ENCODE data around the gene PBX3.

PBX3 gene

DNA sequence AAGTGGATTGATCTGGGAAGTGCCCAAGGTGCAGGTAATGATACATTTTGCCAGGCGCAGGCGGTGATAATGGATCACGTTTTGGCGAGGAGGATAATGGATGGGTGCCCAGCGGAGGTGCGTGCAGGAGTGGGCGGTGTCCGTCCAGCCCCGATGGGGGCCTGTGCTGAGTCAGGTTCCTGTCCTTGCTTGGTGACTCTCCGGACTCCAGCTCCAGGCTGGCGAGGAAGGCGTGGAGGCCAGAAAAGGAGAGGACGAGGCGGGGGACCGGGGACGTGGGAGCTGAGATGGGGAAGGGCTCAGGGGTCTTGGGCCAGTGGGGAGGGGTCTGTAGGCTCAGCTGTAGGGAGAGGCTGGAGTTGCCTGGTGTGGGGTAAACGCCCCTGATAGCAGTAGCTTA lies 268.3 kb downstream of the PBX3 start:
- no peak overlapping the region for H3K4me3 ChIP-seq (ENCODE audit: low read length)
- no peak overlapping the region for H3K27ac ChIP-seq (ENCODE audit: low read length)
- no peaks in the 10 kb centered on the region for H3K27me3 ChIP-seq (ENCODE audit: control insufficient read depth, insufficient read depth, low read length)
- H3K36me3 ChIP-seq (ENCODE audit: control insufficient read depth, low read depth, low read length), result no peaks in the 10 kb centered on the region
- H3K9me3 ChIP-seq (ENCODE audit: control insufficient read depth, low read depth, low read length), result no peaks in the 10 kb centered on the region
- no peak overlapping the region for H3K9ac ChIP-seq (ENCODE audit: low read length)
- H3K4me1 ChIP-seq (ENCODE audit: control insufficient read depth, low read depth, low read length), result no peaks in the 10 kb centered on the region

GRCh38 chr9:126016579-126017290 lies 269.6 kb downstream of the PBX3 start:
- H3K4me3 ChIP-seq (ENCODE audit: low read length), result no peak overlapping the region
- no peaks in the 10 kb centered on the region for H3K36me3 ChIP-seq (ENCODE audit: control insufficient read depth, low read depth, low read length)
- H3K4me1 ChIP-seq (ENCODE audit: control insufficient read depth, low read depth, low read length), result no peaks in the 10 kb centered on the region
- no peak overlapping the region for H3K9ac ChIP-seq (ENCODE audit: low read length)
- H3K27ac ChIP-seq (ENCODE audit: low read length), result no peak overlapping the region
- no peaks in the 10 kb centered on the region for H3K27me3 ChIP-seq (ENCODE audit: control insufficient read depth, insufficient read depth, low read length)
- H3K9me3 ChIP-seq (ENCODE audit: control insufficient read depth, low read depth, low read length), result no peaks in the 10 kb centered on the region
